ENCODE measurements around the gene SLK.

The SLK gene

DNA sequence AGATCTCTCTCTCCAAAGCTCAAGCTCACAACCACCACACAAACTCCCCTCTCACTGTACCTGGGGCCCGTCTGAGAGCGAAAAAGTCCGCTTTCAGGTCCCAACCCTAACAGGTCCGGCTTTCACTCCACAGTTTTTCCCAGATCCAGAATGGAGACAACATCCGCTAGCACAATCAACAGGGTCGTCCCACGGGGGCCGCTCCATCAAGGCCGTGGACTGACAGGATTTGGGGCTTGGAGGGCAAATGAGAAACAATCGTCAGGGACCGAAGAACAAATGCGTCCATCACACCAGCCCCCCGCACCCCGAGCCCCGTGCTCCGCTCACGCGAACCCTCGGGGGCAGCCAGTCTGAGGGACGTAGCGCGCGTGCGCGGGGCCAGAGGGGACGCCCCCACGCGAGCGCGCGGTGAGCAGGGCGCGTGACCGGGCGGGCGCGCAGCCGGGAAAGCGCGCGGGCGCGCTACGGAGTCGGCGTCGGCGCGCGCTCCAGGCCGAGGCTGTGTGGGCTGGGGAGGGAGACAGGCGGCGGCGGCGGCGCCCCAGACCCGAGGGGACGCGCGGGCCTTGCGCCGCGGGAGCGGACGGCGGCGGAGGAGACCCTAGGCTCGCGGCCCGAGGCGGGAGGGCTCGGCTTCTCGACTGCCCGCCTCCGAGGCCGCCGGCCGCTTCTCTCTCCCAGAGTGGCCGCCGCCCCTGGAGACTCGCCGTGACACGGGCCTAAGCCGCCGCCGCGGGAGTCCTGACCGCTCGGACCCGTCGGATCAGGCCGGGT, at the start of gene SLK:
Gene SLK (plus strand): TSS at position 470 of the 777 bp plus-strand sequence. CDS start 606 bp downstream, outside the sequence.
- peak; percentile 89 for DNase-seq

DNA sequence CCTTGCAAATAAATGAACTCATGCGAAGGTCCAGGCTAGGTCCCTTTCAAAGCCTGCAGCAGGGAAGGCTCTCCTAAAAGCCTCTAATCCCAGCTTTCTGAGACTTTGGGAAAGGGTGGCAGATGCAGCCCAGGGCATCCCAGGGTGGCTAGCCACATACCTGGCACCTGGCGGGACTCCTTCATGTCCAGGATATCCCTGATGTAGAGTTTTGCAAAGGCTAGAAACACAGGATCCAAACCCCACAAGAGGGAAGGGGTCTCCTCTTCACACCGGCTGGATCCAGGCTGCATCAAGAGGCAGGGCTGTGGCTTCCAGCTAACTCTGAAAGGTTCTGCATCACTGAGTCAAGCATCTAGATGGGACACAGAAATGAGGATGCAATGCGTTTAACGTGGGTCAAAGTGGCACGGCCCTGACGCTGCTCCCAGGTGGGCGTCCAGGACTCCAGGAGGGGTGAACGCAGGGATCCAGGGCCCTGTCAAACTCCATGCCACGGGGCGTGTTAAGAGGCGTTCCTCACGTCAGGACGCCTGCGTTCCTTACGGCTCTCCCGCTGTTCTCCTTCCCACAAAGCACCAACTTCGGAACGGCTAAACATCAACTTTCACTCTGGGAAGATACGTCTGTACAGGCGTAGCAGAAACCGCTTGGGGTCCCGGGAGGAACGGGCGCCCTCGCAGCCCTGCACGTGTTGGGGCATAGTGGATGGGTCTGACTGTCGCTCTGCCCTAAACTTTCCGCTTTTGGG, 49.5 kb upstream of the SLK start:
- DNase-seq: peak; percentile 56

DNA sequence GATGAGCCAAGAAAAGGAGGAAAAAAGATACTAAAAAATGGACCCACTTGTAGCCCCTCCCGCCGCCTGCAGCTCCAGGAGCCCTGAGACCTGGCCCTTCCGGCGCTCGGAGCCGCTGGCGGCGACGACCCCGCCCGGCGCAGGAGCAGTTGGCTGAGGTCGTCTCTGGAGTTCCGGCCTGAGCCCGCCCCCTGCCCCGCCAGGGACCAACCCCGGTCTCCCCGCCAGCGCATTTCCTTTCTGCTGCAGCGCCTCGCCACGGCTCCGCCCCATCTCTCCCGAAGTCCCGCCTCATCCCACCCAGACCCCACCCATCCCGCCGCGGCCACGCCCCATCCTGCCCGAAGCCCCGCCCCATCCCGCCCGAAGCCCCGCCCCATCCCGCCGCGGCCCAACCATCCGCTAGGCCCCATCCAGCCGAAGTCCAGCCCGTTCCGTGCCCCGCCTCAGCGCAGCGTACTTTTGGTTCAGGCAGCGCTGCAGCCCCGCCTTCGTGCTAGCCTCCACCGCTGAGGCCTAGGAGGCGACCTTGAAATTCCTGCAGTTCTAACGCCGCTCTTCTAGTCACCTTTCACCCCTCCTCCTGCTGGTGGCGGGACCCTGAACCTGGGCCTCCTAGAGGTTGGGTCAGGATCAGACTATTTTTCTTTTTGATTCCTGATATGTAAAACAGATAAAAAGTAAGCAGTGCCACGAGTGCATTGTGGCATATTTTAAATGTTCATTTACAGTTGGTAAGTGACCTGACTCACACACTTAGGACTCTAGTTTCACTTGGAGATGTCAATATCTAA, 48.7 kb upstream of the SLK start, which contains the start of gene STN1:
Gene STN1 (minus strand): TSS at position 132 of the 794 bp plus-strand sequence. CDS start 590 bp downstream, outside the sequence.
- DNase-seq: peak; percentile 100

DNA sequence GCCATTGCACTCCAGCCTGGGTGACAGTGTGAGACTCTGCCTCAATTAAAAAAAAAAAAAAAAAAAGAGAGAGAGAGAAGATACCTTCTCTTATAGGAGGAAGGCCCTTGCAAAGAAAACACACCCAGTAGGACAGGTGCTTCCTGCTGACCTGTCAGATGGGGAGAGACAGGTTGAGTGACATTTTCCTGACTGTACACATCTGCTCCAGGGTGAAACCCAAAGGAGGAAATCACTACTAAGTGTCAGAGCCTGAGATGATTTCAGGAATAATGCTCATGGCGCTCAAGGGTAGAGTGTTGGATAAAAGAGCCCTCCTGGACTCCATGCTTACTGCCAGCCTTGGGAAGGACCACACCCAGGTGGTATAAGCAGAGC, 47.3 kb upstream of the SLK start:
- DNase-seq: no peak

DNA sequence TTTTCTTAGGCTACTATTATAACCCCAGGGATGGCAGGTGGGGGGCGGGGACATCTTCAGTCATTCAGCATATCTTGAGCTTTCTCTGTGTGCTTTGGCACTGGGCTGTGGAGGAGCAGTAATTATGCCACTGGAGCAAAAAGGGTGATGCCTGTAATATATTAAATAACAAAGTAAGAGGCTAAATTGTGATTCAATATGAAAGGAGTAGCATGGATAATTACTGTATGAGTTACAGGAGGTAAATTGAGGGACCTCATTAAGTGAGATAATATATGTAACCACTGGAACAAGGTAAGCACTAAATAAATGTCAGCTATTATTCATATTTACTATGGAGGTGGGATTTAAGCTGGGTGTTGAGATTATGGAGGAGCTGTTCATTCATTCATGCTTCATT, 45.7 kb upstream of the SLK start:
- no peak for DNase-seq

DNA sequence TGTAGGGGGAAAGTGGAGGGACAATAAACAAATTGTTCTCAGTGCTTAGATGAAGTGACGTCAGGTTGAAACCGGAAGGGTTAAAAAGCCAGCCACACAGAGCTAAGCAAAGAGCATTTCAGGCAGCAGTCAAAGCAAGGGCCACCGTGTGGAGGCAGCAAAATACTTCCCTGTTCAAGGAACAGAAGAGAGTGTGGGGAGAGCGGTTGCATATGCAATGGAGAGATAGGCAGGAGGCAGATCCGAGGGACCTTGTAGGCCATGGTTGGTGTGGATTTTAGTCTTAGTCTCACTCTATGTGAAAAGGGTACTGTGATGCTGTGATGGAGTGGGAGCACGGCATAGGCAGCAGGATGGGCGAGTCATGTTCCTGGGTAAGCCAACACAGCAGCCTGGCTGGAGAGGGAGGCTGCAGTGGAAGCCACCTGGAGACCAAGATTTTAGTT, 45.2 kb upstream of the SLK start:
- DNase-seq: peak; percentile 62

DNA sequence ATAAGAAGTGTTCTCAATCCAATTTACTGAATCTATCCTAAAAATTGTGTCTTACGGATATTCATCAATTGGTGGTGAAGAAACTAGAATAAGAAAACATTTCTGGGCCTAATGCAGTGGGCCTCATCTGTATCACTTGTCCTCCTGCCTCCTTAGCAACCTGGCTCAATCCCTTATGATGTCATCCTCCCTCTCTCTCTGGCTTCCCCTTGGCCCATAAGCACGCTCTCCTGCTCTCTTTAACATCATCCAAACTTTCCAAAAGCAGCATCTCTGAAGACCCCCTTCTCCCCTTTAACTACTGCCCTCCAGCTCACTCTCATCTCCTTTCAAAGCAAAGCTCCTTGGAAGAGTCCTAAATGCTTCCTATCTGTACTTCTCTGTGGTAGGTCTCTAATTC, 44.3 kb upstream of the SLK start:
- DNase-seq: no peak

DNA sequence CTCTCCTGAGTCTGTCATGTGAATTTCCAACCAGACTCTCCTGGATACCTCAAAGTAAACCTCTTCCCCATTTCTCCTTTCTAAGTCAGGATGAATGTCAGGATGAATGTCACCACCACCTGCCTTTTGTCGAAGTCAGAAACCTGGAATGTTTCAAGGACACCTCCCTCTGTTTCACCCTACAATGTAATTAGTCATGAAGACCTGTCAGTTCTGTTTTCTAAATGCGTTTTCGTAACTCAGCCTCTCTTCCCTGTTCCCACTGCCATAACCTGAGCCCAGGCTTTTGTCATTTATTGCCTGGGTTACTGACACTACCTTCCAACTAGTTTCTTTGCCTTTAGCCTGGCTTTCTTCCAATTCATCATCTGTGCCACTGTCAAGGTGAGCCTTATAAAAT, 43.4 kb upstream of the SLK start:
- DNase-seq: no peak

DNA sequence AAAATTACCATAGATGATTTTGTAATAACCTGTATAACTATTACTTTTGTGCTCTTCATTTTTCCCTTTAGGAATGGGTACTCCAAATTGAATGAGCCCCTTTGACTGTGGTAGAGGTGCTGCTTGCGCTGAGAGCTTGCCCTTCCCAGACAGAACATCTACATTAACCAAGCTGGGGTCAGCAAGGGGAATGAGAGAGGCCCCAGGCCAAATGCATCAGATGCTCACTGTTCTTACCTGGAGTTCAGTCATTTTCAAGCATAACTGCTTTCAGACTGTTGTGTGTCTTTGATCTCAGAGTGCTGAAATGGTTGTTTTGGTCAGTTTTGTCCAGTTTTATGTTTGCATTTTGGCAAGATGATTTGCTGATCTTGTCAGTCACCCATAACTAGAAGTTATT, 41.3 kb upstream of the SLK start:
- no peak for DNase-seq

DNA sequence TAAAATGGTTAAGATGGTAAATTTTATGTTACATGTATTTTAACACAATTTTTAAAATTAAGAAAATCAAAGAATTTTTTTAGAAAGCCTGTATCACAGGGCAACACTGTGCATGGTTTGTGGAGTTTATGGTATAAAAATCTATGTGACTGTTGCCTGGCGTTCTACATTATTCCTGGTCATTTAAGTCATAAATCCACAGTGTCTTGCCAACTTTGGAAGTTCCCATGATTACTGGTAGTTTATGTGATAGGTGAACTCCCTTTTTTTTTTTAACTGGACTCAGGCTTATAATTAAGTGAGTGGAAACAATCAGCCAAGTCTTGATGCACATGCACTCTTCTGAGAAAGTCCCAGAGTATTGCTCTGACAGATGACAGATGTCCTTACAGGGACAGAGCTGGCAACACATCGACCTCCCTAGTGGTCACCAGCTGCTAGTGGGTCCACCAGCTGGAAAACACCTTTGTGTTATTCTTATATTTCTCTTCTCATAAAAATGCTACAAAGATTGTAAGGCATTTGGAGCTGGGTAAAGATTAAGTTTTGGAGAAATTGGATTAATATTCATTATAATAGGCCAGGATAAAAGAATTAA, 40.1 kb upstream of the SLK start:
- no peak for DNase-seq

DNA sequence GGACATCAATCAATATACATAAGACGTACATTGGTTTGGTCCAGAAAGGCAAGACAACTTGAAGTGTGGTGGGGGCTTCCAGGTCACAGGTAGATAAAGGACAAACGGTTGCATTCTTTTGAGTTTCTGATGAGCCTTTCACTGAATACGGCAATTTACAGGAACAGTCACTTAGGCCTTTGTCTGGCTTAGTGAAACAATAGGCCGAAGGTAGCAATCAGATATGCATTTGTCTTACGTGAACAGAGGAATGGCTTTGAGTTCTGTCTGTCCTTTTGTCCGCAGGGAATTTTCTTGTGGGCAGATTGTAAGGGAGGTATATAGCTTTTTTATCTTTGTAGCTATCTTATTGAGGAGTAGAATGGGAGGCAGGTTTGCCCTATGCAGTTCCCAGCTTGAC, 38.2 kb upstream of the SLK start:
- DNase-seq: no peak

DNA sequence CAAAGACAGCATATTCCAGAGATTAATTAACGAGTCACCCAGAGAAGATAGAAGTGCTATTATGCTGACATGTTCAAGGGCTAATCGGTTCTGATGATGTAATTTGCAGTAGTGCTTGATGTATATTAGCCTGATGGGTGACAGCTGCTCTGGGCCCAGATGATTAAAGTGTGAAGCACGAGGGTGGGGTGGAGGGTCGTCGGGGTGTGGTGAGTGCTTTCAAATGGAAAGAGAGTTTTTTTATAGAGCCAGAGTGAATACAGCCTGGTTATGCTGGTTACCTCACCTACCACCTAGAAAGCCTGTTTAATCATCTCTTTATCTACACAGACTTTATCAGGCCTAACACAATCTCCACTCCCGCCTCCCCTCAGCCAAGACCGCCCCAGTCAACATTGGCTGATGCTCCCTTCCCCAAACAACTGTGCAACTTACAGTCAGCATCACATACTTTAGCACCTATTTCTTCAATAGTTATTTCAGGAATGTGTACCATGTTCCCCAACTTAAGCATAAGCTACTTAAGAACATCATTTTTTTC, 37.5 kb upstream of the SLK start:
- DNase-seq: no peak

DNA sequence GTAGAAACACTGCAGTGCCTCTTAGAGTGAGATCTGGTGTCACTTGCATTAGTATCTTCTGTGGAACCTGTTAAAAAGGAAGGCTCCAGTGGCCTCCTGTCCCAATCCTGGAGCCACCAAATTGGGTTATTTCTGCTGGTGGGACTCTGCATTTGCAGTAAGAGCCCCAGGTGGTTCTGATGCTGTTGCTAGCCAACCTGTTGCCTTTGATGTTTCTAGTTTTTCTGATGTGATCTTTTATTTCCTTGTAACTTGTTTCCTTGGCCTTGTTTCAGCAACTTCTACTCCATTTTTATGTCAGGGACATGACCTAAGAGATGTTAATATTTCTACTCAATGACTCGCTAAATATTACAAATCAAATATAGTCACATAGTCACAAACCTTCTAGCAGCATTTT, 36.5 kb upstream of the SLK start:
- no peak for DNase-seq

DNA sequence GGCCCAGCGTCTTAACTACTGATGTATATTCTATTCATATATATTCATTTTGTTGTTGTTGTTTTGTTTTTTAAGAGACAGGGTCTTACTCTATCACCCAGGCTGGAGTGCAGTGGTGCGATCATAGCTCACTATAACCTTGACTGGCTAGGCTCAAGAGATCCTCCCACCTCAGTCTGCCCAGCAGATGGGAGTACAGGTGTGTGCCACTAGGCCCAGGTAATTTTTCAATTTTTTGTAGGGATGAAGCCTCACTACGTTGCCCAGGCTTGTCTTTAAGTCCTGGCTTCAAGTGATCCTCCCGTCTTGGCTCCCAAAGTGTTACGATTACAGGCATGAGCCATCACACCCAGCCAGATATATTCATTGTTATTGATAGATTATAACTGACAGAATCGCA, 36.1 kb upstream of the SLK start:
- DNase-seq: no peak

DNA sequence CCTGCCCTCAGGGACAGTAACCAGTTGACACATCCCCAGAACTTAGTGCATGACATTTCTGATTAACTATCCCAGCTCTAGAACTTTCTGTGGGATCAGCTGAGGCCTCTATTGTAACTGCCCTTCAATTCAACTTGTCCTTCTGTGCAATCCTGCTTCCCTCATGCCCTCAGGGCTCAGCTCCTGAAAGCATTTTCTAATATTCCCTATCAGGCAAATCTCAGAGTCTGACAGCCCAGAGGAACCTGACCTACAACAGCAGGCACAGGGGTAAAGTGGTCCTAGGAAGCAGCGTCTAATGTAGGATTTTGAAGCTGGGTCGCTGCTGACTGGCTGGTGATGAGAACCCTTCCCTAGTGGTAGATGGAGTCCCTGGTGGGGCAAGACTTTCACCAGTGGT, 35.3 kb upstream of the SLK start:
- no peak for DNase-seq

DNA sequence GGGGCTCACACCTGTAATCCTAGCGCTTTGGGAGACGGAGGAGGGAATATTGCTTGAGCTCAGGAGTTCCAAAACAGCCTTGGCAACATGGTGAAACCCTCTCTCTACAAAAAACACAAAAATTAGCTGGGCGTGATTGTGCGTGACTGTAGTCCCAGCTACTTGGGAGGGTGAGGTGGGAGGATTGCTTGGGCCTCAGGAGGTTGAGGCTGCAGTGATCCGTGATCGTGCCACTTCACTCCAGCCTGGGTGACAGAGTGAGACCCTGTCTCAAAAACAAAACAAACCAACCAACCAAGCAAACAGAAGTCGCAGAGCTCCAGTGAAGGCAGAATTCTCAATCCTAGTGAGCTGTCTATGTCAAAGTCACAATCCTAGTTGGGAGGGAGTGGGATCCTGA, 34.7 kb upstream of the SLK start:
- no peak for DNase-seq

DNA sequence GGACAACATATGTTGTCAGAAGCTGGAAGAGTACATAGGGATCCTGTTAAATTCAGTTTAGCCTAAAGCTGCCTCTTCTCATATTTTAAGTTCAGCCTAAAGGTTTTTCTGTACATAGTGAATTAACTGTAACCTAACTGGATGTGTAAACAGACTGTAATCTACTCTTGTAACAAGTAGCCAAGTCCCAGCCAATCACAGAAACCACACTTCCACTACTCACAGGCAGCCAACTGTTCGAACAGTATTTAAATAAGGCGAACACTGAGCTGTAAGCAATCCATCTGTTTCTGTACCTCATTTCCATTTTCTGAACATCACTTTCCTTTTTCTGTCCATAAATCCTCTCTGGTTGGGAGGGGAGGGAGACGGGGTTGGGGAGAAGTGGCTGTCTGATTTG, 34.0 kb upstream of the SLK start:
- DNase-seq: no peak

DNA sequence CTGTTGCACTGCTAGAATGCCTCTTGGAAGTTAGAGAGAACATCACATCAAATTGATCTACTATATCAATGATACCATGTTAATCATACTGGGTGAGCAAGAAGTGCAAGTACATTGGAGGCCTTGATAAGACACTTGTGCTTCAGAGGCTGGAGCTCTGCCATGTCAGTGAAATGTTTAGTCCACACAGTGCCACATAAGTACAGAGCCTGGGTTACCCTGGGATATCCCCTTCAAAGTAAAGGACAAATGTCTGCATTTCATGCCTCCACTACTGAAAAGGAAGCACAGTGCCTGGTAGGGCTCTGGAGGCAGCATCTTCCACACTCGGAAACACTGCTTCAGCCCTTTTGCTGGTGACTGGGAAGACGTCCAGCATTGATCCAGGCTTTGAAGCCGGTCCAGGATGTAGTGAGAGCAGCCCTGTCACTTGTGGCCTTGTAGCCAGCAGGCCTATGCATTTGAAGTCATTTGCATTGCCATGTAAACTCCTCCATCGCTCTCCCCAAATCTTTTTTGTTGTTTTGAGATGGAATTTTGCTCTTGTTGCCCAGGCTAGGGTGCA, 33.3 kb upstream of the SLK start:
- no peak for DNase-seq

DNA sequence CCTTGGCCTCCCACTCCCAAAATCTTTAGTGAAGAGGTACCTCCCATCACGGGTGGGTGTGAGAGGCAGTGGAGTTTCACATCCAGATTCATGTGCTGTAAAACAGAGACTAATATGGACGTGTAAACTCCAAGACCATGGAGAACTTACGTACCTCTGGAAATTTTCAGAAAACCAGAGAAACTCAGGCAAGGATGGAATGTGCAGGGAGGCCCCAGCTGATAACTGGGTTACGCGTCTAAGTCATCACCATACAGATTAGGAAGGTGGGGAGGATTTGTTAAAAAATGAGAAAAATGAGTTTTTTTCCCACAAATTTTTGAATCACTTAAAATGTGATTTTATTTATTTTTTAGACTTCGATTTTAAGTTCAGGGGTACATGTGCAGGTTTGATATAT, 32.6 kb upstream of the SLK start:
- DNase-seq: no peak

DNA sequence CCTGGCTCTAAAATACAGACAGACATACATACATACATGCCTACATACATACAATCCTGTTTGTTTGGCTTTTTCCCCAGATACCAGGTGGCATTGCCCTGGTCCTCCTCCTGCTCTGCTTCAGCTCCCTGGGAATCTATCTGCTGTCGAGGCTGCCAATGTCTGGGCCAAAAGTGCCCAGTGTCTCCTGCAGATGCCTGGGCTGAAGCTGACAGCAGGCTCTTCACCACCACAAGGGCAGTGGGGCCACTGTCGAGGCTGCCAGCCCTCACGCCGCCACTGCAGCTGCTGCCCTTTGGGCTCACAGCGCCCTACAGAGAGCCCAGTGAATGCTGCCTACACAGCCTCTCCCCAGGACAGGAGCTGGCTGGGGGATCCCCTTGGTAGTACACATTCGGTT, 30.9 kb upstream of the SLK start:
- DNase-seq: no peak

DNA sequence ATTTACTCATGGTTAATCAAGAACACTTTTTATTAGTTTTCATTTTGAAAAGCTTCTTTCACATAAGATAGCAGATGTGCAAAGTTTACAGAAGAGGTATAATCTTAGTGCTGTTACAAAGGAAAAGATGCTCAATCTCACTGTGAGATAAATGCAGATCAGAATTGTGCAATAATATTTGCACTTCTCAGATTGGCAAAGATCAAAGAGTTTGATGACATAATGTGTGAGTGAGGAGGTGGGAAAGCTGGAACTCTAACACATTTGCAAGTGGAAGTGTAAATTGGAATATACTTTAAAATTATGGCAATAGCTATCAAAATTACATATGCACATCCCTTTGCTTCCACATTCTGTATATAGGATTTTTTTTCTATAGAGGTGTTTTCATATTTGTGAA, 27.4 kb upstream of the SLK start:
- no peak for DNase-seq

DNA sequence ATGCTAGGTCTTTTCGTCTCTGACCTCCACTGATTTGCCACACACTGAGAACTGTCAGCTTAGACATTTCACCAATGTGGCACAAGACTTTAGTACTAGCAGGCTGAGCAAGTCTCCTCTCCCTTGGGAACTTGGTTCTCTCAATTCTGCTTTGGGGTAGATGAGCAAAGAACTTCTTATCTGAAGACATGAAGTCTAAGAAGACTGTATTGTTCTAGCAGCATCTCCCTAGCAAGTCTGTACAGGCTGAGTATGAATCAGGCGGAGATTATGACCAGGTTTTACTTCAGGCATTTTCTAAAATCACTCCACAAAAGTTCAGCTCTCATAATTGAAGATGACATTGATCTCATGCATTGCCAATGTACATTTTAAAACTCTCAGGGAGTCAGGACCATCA, 25.1 kb upstream of the SLK start:
- DNase-seq: no peak

DNA sequence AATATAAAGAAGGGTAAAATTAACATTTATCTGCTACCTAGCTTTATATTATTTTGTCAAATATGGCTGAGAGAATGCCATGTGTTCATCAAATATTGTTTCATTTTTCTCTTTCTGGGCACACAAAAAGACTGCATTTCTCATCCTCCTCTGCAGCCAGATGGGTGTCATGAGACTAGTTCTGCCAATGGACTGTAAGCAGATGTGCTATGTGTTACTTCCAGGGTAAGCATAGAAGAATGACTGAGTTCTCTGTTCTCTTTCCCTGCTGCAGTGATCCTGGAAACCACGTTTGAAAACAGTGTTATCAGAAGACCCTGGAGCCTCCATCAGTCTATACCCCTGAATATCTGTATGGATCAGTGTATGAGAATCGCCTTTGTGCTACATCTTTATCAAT, 24.1 kb upstream of the SLK start:
- DNase-seq: no peak

All from GDM1 (cell line).